HG03097 (cell line): ENCODE measurements around the gene ARL15.
"Not testable (repeated sequence)": the region's sequence is repeated elsewhere in the genome, so short reads cannot be mapped to it uniquely, and the experiment has no call there.

ENCODE experiments used
- ATAC-seq: cut with Tn5 transposase; IDR thresholded peaks from one replicate; pipeline ENCODE4 v1.9.1; 2021; ENCODE audit not compliant: unreplicated experiment, low FRiP score

The ARL15 gene

DNA sequence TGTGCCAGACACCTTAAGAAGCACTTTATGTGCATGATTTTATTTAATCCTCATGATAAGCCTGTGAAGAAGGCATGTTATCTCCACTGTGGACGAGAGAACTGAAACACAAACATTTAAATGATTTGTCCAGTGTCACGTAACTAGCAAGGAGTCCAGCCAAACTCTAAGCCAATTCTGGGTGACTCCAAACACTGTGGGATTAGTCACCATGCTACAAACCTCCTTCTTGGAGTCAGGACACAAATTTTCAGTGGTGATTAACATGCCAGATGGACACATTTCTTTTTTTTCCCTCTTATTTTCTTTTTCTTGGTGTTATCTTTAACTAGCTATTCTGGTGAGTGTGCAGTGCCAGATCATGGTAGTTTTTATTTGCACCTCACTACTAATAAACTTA lies 433.1 kb downstream of the ARL15 start:
- no peak for ATAC-seq

DNA sequence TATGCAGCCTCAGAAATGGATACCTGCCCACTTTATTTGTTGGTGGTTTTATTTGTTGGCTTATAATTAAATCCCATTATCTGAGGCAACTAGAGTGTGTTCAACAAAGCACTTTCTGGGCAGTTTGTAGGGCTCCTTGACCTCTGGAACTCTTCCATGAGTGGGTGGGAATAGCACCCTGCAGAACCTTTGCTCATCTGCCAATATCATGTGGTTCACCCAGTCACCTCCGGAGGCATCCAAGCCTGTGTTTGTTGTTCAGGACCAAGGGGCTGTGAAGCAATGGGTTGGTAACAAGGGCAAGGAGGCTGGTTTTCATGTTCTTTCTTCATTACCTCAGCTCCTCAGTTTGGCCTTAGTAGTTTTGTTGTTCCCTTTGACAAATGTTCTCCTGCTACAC lies 436.0 kb downstream of the ARL15 start:
- no peak for ATAC-seq

DNA sequence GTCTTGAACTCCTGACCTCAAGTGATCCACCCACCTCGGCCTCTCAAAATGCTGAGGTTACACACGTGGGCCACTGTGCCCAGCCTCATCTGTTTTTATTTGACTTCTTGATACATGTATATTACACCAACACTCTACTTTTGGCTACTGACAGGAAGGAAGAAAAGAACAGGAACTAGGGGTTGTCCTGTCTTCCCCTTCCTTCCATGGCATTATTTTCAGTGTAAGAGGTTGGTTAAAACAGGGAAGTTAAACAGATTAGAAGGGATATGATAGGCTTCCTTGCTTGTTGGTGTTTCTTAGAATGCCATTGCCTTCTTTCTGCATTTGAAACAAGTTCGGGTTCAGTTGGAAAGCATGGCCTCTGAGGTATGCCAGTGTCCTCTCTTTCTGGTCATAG lies 437.1 kb downstream of the ARL15 start:
- ATAC-seq = no peak

DNA sequence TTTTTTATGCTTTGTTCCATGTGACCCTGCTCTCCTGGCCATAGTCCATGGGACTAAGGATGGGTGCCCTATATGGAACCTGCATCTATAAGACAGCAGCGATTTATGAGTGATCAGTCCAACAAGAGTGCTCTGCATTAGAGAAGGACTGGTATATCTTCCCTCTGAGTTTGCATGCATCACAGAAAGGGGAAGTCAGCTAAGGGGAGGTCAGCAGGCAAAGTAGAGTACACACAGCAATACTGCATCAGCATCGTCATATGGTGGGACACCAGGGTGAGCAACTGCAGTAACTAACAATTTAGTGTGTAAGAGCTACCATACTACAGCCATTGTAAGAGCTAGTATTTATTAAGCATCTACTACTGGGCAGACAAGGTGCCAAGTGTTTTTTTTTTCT lies 438.6 kb downstream of the ARL15 start:
- ATAC-seq = no peak

DNA sequence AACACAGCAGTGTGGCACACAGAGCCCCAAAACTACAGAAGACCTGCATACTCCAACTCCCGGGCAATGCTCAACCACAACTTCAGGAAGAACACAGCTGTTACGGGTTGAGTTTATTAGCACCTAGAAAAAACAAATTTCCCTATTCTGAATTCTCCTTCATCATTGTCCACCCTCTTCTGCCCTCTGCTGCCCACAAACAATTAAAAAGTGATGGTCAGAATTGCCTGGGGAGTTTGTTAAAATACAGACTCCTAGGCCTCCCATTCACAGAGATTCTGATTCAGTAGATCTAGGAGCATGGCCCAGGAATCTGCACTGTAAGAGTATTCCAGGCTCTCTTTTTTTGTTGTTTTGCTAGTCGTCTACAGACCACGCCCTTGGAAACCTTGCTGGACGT lies 439.3 kb downstream of the ARL15 start:
- no peak for ATAC-seq

DNA sequence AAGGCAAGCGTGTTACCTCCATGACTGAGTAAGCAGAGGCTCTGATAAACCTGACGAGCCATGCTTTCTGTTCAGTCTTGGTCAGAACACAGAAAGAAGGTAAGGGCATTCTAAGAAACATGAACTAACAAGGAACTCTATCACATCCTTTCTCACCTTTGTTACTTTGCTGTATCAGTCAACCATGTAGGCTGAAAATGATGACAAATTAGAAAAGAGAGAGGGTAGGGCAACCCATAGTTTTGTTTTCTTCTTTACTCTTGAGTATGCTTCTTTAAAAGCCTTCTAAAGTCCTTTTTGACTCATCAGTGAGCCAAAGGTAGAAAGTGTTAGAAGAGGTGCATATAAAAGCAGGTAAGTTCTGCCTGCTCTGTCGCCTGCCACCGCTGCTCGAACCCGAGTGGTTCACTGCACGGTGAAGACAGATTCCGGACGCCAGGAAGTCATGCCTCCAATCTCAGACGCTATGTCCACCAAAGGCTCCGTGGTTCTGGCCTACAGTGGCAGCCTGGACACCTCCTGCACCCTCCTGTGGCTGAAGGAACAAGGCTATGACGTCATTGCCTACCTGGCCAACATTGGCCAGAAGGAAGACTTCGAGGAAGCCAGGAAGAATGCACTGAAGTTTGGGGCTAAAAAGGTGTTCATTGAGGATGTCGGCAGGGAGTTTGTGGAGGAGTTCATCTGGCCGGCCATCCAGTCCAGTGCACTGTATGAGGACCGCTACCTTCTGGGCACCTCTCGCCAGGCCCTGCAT lies 451.5 kb downstream of the ARL15 start:
- no peak for ATAC-seq

DNA sequence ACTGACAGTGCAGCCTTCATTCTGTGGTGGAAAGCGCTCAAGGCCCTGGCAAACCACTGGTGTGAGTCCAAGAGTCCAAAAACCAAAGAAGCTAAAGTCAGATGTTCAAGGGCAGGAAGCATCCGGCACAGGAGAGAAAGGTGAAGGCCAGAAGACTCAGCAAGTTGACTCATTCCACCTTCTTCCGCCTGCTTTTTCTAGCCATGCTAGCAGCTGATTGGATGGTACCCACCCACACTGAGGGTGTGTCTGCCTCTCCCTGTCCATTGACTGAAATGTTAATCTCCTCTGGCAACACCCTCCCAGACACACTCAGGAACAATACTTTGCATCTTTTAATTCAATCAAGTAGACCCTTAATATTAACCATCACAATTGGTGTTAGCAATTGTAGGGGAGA lies 453.9 kb downstream of the ARL15 start:
- ATAC-seq = no peak

DNA sequence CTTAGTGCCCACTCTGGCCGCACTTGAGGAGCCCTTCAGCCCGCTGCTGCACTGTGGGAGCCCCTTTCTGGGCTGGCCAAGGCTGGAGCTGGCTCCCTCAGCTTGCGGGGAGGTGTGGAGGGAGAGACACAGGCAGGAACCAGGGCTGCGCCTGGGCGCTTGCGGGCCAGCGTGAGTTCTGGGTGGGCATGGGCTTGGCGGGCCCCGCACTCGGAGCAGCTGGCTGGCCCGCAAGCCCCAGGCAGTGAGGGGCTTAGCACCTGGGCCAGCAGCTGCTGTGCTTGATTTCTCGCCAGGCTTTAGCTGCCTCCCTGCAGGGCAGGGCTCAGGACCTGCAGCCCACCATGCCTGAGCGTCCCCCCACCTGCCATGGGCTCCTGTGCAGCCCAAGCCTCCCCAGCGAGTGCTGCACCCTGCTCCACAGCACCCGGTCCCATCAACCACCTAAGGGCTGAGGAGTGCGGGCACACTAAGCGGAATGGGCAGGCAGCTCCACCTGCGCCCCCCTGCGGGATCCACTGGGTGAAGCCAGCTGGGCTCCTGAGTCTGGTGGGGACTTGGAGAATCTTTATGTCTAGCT lies 473.4 kb downstream of the ARL15 start:
- not testable (repeated sequence) for ATAC-seq

DNA sequence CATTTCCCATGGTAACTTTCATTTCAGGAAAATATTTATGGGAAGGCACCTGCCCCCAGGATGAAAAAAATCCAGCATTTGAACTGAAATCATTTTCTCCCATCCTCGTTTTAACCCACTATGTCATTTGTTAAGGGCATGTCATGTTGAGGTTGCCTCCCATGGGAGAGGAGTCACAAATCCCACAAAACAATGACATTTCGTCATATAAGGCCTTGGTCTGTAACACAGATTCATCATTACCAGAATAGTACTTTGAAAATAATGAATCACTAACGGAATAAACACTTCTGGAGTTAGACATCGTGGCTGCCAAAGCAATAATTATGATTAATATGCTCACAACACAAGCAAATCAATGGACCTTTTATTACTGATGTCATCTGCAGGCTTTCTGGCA lies 475.9 kb downstream of the ARL15 start:
- no peak for ATAC-seq
